ENCODE results near the gene RTL1.
A peak's percentile ranks its signal among the peaks of the same experiment; 100 is the strongest.

Gene RTL1

GRCh38 chr14:100911665-100912316 is 8.3 kb upstream of the RTL1 start:
- no peak overlapping the region for H4K8ac ChIP-seq (ENCODE audit: low read depth, low read length)
- DNase-seq: no peak
- no peak overlapping the region for H3K27ac ChIP-seq (ENCODE audit: low read depth, low read length)
- no peaks in the 10 kb centered on the region for H3K79me1 ChIP-seq (ENCODE audit: low read length)
- H3K18ac ChIP-seq (ENCODE audit: low read length): no peak overlapping the region
- no peaks in the 10 kb centered on the region for H3K79me2 ChIP-seq (ENCODE audit: control insufficient read depth, insufficient read depth, low read length)
- H2BK15ac ChIP-seq (replicated peaks; ENCODE audit: low read depth): no peak overlapping the region
- no peak overlapping the region for H3K4me2 ChIP-seq (ENCODE audit: low read length)
- no peaks in the 10 kb centered on the region for H3K27me3 ChIP-seq (ENCODE audit: insufficient read depth, low read length, poor library complexity)
- H4K5ac ChIP-seq (ENCODE audit: low read length): no peak overlapping the region
- H3K4ac ChIP-seq (ENCODE audit: low read depth, low read length): no peak overlapping the region
- H3K36me3 ChIP-seq (ENCODE audit: control insufficient read depth, insufficient read depth, low read length): no peaks in the 10 kb centered on the region
- WGBS (ENCODE audit: extremely low coverage, insufficient coverage, low lambda C conversion rate): no CpG with 5 or more reads among the region's 8 CpGs
- H2AK5ac ChIP-seq (ENCODE audit: low read length): no peak overlapping the region
- no peak overlapping the region for H3K9ac ChIP-seq (ENCODE audit: low read length)
- H2BK5ac ChIP-seq (ENCODE audit: low read length): no peak overlapping the region
- H3K23ac ChIP-seq (ENCODE audit: low read length): no peak overlapping the region
- no peaks in the 10 kb centered on the region for H3K4me1 ChIP-seq (ENCODE audit: control insufficient read depth, low read depth, low read length)
- no peak overlapping the region for H2BK120ac ChIP-seq (ENCODE audit: low read depth, low read length)
- H3K4me3 ChIP-seq (ENCODE audit: low read length): no peak overlapping the region
- H3K56ac ChIP-seq (ENCODE audit: low read length): no peak overlapping the region

DNA sequence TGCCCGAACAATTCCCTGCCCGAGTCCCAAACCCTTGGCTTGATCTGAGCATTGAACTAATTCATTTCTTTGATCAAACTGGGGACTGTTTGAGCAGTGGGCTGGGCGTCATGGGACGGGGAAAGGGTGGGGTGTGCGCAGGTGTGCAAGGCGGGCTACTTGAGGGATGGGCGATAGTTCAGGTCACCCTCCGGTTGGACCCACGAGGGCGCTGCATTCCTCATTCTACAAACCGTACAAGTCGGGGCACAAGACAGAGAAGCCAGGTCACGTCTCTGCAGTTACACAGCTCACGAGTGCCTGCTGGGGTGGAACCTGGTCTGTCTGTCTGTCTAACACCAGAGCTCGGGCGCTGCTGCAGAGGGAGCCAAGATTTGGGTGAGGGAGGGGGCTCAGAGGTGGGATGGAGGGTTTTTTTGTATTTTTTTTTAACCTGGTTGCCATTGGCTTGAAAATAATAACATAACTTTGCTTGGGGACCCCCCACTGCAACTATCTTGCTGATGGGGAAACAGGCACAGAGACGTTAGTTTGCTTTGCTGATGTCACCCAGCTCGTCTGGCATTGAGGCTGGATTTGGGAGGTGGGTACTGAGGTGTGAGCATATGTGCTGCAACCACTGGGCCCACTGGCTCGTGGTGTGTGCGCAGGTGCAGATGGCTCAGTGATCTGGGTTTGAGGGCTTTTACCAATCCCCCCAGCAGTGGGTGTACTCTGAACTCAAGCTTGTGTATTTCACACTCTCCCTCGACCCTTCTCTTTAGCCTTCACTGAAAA is 7.6 kb upstream of the RTL1 start:
- Histone ChIP-seq H3K79me2 (ENCODE audit: control insufficient read depth, insufficient read depth, low read length) (no peaks in the 10 kb centered on the region), H2BK15ac (replicated peaks; ENCODE audit: low read depth) (no peak overlapping the region), H3K4me3 (ENCODE audit: low read length) (no peak overlapping the region), H3K27ac (ENCODE audit: low read depth, low read length) (no peak overlapping the region), H3K4me2 (ENCODE audit: low read length) (no peak overlapping the region), H2BK120ac (ENCODE audit: low read depth, low read length) (no peak overlapping the region), H3K23ac (ENCODE audit: low read length) (no peak overlapping the region), H3K4ac (ENCODE audit: low read depth, low read length) (no peak overlapping the region), H2BK5ac (ENCODE audit: low read length) (no peak overlapping the region), H3K36me3 (ENCODE audit: control insufficient read depth, insufficient read depth, low read length) (no peaks in the 10 kb centered on the region), H4K5ac (ENCODE audit: low read length) (no peak overlapping the region), H2AK5ac (ENCODE audit: low read length) (no peak overlapping the region), H3K18ac (ENCODE audit: low read length) (no peak overlapping the region), H3K79me1 (ENCODE audit: low read length) (no peaks in the 10 kb centered on the region), H3K27me3 (ENCODE audit: insufficient read depth, low read length, poor library complexity) (no peaks in the 10 kb centered on the region), H3K56ac (ENCODE audit: low read length) (no peak overlapping the region), H3K4me1 (ENCODE audit: control insufficient read depth, low read depth, low read length) (no peaks in the 10 kb centered on the region), H3K9ac (ENCODE audit: low read length) (no peak overlapping the region), H4K8ac (ENCODE audit: low read depth, low read length) (no peak overlapping the region)
- WGBS (ENCODE audit: extremely low coverage, insufficient coverage, low lambda C conversion rate): no CpG with 5 or more reads among the region's 21 CpGs
- no peak for DNase-seq

DNA sequence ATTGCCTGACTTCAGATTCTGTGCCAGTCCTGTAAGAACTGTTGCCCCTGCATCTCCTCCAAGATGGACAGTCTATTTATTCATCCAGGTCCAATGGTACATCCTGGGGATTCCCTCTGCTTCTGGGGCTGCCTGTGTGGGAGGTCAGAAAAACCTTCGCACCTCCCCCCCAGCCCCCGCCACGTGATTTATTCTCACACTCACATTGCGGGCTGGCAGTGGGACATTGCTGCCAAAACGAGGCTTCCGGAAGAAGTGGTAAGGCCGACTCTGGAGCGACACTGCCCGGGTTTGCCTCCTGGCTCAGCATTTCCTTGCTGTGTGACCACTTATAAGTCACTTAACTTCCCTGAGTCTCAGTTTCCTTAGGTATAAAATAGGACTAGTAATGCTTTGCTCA is 5.9 kb upstream of the RTL1 start:
- Histone ChIP-seq H3K23ac (ENCODE audit: low read length) (no peak overlapping the region), H3K9ac (ENCODE audit: low read length) (no peak overlapping the region), H3K27ac (ENCODE audit: low read depth, low read length) (no peak overlapping the region), H3K27me3 (ENCODE audit: insufficient read depth, low read length, poor library complexity) (no peaks in the 10 kb centered on the region), H3K4me3 (ENCODE audit: low read length) (no peak overlapping the region), H2BK120ac (ENCODE audit: low read depth, low read length) (no peak overlapping the region), H3K18ac (ENCODE audit: low read length) (no peak overlapping the region), H2BK15ac (replicated peaks; ENCODE audit: low read depth) (no peak overlapping the region), H3K56ac (ENCODE audit: low read length) (no peak overlapping the region), H2AK5ac (ENCODE audit: low read length) (no peak overlapping the region), H3K36me3 (ENCODE audit: control insufficient read depth, insufficient read depth, low read length) (no peaks in the 10 kb centered on the region), H2BK5ac (ENCODE audit: low read length) (no peak overlapping the region), H3K4me1 (ENCODE audit: control insufficient read depth, low read depth, low read length) (peaks cover 2% of the 10 kb centered on the region), H4K8ac (ENCODE audit: low read depth, low read length) (no peak overlapping the region), H3K4ac (ENCODE audit: low read depth, low read length) (no peak overlapping the region), H3K79me1 (ENCODE audit: low read length) (no peaks in the 10 kb centered on the region), H3K79me2 (ENCODE audit: control insufficient read depth, insufficient read depth, low read length) (no peaks in the 10 kb centered on the region), H4K5ac (ENCODE audit: low read length) (no peak overlapping the region), H3K4me2 (ENCODE audit: low read length) (no peak overlapping the region)
- no CpG with 5 or more reads among the region's 9 CpGs for WGBS (ENCODE audit: extremely low coverage, insufficient coverage, low lambda C conversion rate)
- DNase-seq: no peak

GRCh38 chr14:100907240-100907639 is 3.7 kb upstream of the RTL1 start:
- no peak overlapping the region for H3K27ac ChIP-seq (ENCODE audit: low read depth, low read length)
- no peak overlapping the region for H3K4ac ChIP-seq (ENCODE audit: low read depth, low read length)
- no peak overlapping the region for H2BK5ac ChIP-seq (ENCODE audit: low read length)
- H2AK5ac ChIP-seq (ENCODE audit: low read length): no peak overlapping the region
- no peak for DNase-seq
- no peak overlapping the region for H3K9ac ChIP-seq (ENCODE audit: low read length)
- H3K4me3 ChIP-seq (ENCODE audit: low read length): no peak overlapping the region
- H3K18ac ChIP-seq (ENCODE audit: low read length): no peak overlapping the region
- H2BK120ac ChIP-seq (ENCODE audit: low read depth, low read length): no peak overlapping the region
- H2BK15ac ChIP-seq (replicated peaks; ENCODE audit: low read depth): no peak overlapping the region
- H4K8ac ChIP-seq (ENCODE audit: low read depth, low read length): no peak overlapping the region
- no peak overlapping the region for H3K4me2 ChIP-seq (ENCODE audit: low read length)
- no peak overlapping the region for H3K23ac ChIP-seq (ENCODE audit: low read length)
- H4K5ac ChIP-seq (ENCODE audit: low read length): no peak overlapping the region
- peak overlapping the region; percentile 39 for H3K56ac ChIP-seq (ENCODE audit: low read length)
- no peaks in the 10 kb centered on the region for H3K79me1 ChIP-seq (ENCODE audit: low read length)
- no CpG with 5 or more reads among the region's 8 CpGs for WGBS (ENCODE audit: extremely low coverage, insufficient coverage, low lambda C conversion rate)
- H3K36me3 ChIP-seq (ENCODE audit: control insufficient read depth, insufficient read depth, low read length): no peaks in the 10 kb centered on the region
- no peaks in the 10 kb centered on the region for H3K79me2 ChIP-seq (ENCODE audit: control insufficient read depth, insufficient read depth, low read length)
- H3K27me3 ChIP-seq (ENCODE audit: insufficient read depth, low read length, poor library complexity): no peaks in the 10 kb centered on the region
- peaks cover 2% of the 10 kb centered on the region for H3K4me1 ChIP-seq (ENCODE audit: control insufficient read depth, low read depth, low read length)

DNA sequence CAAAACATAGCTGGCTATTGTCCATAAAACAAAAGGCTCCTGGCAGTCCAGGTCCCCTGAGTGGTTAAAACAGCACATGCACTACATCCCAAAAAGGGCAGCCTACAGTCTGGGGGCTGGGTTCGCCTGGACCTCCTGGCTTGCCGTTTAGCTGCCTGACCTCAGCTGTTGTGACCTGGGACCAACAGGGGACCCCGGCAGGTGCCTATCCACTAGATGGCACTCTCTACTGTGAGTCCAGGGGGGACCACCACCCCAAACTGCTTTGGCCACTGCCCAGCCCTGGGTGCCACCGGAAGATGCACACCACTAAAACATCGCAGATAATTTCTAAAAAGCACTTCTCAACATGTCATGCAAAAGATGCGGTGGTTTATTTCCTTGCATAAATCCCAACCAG is 2.9 kb upstream of the RTL1 start:
- no peak overlapping the region for H2BK15ac ChIP-seq (replicated peaks; ENCODE audit: low read depth)
- H3K4me2 ChIP-seq (ENCODE audit: low read length): no peak overlapping the region
- no peak overlapping the region for H2BK5ac ChIP-seq (ENCODE audit: low read length)
- H3K9ac ChIP-seq (ENCODE audit: low read length): no peak overlapping the region
- H4K5ac ChIP-seq (ENCODE audit: low read length): no peak overlapping the region
- no peak overlapping the region for H3K23ac ChIP-seq (ENCODE audit: low read length)
- H4K8ac ChIP-seq (ENCODE audit: low read depth, low read length): no peak overlapping the region
- no peaks in the 10 kb centered on the region for H3K79me2 ChIP-seq (ENCODE audit: control insufficient read depth, insufficient read depth, low read length)
- no peak overlapping the region for H3K18ac ChIP-seq (ENCODE audit: low read length)
- no peak overlapping the region for H3K4me3 ChIP-seq (ENCODE audit: low read length)
- H2AK5ac ChIP-seq (ENCODE audit: low read length): no peak overlapping the region
- H3K79me1 ChIP-seq (ENCODE audit: low read length): no peaks in the 10 kb centered on the region
- H3K27ac ChIP-seq (ENCODE audit: low read depth, low read length): no peak overlapping the region
- no peak overlapping the region for H3K4ac ChIP-seq (ENCODE audit: low read depth, low read length)
- no CpG with 5 or more reads among the region's 6 CpGs for WGBS (ENCODE audit: extremely low coverage, insufficient coverage, low lambda C conversion rate)
- H3K36me3 ChIP-seq (ENCODE audit: control insufficient read depth, insufficient read depth, low read length): no peaks in the 10 kb centered on the region
- DNase-seq: peak; percentile 43
- no peak overlapping the region for H2BK120ac ChIP-seq (ENCODE audit: low read depth, low read length)
- H3K27me3 ChIP-seq (ENCODE audit: insufficient read depth, low read length, poor library complexity): no peaks in the 10 kb centered on the region
- peak overlapping the region; percentile 39 for H3K56ac ChIP-seq (ENCODE audit: low read length)
- peaks cover 2% of the 10 kb centered on the region for H3K4me1 ChIP-seq (ENCODE audit: control insufficient read depth, low read depth, low read length)
